SW 1271 (cell line): ENCODE data around the gene SHISA9.

Experiments used
- DNase-seq, 2 experiments: peaks; one replicate each; lab custom pipeline; 2025; lab: John Stamatoyannopoulos, UW

The SHISA9 gene

DNA sequence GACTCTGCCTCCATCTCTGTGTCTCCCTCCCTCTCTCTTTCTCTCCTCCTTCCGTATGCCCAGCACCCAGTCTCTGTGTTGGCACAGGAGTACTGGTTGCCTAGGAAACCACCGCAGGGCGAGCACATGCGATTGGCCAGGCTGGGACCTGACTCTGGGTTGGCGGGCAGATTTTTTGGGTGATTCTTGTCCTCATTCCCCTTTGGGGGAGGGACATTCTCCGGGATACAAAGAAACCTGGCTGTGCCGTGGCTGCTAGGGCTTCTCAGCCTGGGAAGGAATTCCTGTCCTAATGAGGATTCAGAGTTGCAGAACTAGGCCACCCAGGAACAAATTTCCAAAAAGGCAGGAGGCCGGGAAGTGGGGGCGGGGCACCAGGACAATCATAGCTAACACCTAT, 168.9 kb downstream of the SHISA9 start:
- DNase-seq = no peak

GRCh38 chr16:13076878-13077277, 175.5 kb downstream of the SHISA9 start:
- no peak for DNase-seq

- no peak for DNase-seq
These were observed 176.4 kb downstream of the SHISA9 start for GRCh38 chr16:13077816-13078215.

- no peak for DNase-seq
These were observed 179.1 kb downstream of the SHISA9 start for GRCh38 chr16:13080531-13080930.

- DNase-seq = no peak
These were observed 180.5 kb downstream of the SHISA9 start for GRCh38 chr16:13081825-13082331.

DNA sequence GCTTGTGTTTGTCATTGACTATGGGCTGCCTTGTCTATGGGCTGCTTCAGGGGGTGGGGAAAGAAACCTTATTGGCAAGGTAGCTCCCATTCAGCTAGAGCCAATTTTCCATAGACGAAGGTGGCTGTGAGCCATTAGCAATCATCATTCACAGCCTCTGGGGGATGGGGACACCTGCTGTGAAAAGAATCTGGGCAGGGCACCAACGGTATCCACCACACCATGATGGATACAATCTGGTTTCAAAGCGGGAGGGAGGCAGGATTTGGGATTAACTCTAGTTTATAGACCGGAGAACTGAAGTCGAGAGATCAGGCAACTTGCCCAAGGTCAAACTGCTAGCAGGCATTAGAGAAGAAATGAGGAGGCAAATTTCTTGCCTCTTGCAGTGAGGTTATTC, 182.3 kb downstream of the SHISA9 start:
- no peak for DNase-seq

- DNase-seq = no peak
These were observed 182.9 kb downstream of the SHISA9 start for GRCh38 chr16:13084331-13084730.

- no peak for DNase-seq
These were observed 192.3 kb downstream of the SHISA9 start for GRCh38 chr16:13093661-13094060.

GRCh38 chr16:13095061-13095460, 193.7 kb downstream of the SHISA9 start:
- DNase-seq = no peak

GRCh38 chr16:13098536-13098935, 197.1 kb downstream of the SHISA9 start:
- DNase-seq = no peak

GRCh38 chr16:13099822-13100221, 198.4 kb downstream of the SHISA9 start:
- no peak for DNase-seq

- no peak for DNase-seq
These were observed 199.6 kb downstream of the SHISA9 start for GRCh38 chr16:13100970-13101369.

DNA sequence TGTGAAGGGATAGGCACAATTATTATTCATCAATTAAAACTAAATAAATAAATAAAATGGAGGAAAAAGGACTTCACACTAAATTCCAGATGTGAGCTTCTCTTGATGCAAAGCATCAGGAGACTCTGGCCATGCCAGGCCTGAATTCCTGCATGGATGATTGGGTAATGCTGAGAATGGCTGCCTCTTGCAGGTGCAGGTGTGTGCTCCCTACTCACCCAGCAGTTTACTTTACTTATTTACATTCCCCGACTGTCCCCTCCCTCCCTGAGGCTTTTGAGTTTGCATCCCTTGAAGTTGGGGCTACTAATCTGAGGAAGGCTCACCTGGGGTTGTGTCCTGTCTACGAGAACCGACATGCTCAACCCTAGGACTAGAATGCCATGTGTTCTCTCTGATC, 200.4 kb downstream of the SHISA9 start:
- DNase-seq = no peak

GRCh38 chr16:13102401-13102800, 201.0 kb downstream of the SHISA9 start:
- DNase-seq = no peak

GRCh38 chr16:13103831-13104530, 202.6 kb downstream of the SHISA9 start:
- DNase-seq = no peak

DNA sequence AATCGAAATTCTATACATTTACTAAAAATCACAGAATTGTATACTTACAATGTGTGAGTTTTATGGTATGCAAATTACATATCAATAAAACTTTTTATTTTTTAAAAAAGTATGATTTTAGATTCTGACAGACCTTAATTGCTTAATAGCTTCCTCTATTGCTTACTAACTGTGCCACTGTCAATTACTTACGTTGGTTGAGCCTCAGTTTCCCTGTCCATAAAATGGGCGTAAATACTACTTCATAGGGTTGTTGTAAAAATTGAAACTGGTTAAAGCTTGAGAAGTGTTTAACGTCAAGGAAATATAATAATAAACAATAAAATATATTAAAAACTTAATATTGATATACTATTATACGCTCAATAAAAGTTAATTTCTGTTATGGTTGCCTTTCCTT, 203.4 kb downstream of the SHISA9 start:
- DNase-seq = no peak

DNA sequence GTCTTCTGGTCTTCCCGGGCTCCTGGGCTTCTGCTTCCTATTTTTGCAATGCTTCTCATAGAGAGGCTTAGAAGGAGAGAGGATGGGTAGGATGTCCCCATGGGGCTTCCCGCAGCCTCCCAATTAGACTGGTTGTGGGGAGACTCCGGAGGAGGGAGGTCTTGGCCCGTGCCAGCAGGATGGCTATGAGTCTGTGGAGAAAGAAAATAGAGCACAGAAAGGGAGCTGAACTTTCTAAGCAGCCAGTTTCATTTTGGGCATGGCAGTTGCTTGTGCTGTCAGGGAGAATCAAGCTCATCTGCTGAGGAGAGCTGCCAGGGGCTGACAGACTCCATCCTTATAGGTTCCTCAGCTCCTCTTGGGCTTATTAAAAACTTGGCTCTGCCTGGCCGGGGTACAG, 204.0 kb downstream of the SHISA9 start:
- DNase-seq = no peak

DNA sequence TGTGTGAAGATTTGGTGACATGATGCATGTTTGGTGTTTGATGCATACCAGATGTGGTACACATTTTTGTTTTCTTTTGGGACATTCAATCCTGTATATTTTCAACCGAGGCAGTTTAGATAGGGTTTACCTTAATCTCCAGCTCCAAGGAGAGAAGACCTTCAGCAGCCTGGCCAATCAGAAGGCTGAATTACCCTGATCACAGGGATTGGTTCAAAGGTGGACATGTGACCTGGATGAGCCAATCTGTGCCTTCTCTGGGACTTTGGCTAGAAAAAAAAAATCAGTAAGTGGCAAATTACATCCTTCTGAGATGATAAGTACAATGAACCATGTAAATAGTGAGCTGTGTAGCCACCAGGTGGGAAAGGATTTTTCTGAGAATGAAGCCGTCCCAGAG, 205.1 kb downstream of the SHISA9 start:
- DNase-seq = no peak

GRCh38 chr16:13108126-13108525, 206.7 kb downstream of the SHISA9 start:
- DNase-seq = no peak

GRCh38 chr16:13109171-13109570, 207.8 kb downstream of the SHISA9 start:
- no peak for DNase-seq

- DNase-seq = peak; percentile 49 to 87
These were observed 208.9 kb downstream of the SHISA9 start for GRCh38 chr16:13110124-13110796.

GRCh38 chr16:13111747-13112146, 210.3 kb downstream of the SHISA9 start:
- DNase-seq = no peak

GRCh38 chr16:13113741-13114140, 212.3 kb downstream of the SHISA9 start:
- no peak for DNase-seq

DNA sequence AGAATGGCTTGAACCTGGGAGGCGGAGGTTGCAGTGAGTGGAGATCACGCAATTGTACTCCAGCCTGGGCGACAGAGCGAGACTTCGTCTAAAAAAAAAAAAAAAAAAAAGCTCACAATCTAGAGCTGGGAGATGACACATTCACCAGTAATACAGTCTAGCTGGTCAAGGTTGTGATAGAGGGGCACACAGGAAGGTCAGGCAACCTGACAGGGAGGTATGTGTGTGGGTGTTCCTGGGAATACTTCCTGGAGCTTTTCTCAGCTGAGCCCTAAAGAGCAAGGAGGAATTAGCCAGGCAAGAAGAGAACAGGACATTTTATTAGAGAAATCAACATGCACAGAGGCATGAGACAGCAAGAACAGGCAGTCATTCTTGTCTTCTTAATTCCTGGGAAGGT, 216.7 kb downstream of the SHISA9 start:
- DNase-seq = no peak
